Right lobe of liver (tissue), 6 donors: ENCODE data around the gene PARD6G. TPM values are rescaled to one million over a fixed set of nuclear protein-coding genes. Genes with fewer than 3 reads are reported as not detected.
A peak's percentile ranks its signal among the peaks of the same experiment; 100 is the strongest.

Experiments used
- ATAC-seq, 4 donors: fragments of 200-7000 bp; cut with Tn5 transposase; one replicate each; pipeline ENCODE4 v1.9.1; 2020; ENCODE audit warnings: mild to moderate bottlenecking in 4 of 4, moderate library complexity in 4 of 4
- DNase-seq, 3 donors: peaks; one replicate each; pipeline ENCODE4 v3.0.0-alpha.2; 2020
- H3K27ac ChIP-seq, 3 donors: fragments of 200-600 bp; one replicate each; pipeline ENCODE4 v1.8.0; 2022
- H3K27me3 ChIP-seq, 2 donors: fragments of 200-600 bp; one replicate each; pipeline ENCODE4 v1.8.0; 2022
- H3K36me3 ChIP-seq, 4 donors: fragments of 200-600 bp; sonication (generic) in 1 of 4; one replicate each; pipeline versions ENCODE4 v1.5.1 to v1.8.0; 2017 to 2022; ENCODE audit warnings: control low read depth in 1 of 4
- H3K4me1 ChIP-seq, 4 donors: fragments of 200-600 bp; sonication (generic) in 1 of 4; one replicate each; pipeline versions ENCODE4 v1.5.1 to v1.8.0; 2017 to 2022; ENCODE audit warnings: control low read depth in 1 of 4
- H3K4me3 ChIP-seq, 3 donors: fragments of 200-600 bp; one replicate each; pipeline ENCODE4 v1.8.0; 2022
- H3K9me3 ChIP-seq, 4 donors: fragments of 200-600 bp; sonication (generic) in 1 of 4; one replicate each; pipeline versions ENCODE4 v1.5.1 to v1.8.0; 2017 to 2022; ENCODE audit warnings: control low read depth in 1 of 4
- POLR2A ChIP-seq: fragments of 450-650 bp; IDR thresholded peaks from one replicate; pipeline ENCODE4 v1.6.1; 2017; ENCODE audit warnings: antibody characterized with exemption, mild to moderate bottlenecking
- WGBS: methylation state at CpG from one replicate; pipeline ENCODE4 v1.1.6; 2018; ENCODE audit warnings: low coverage, low lambda C conversion rate; ENCODE audit not compliant: insufficient coverage; ENCODE audit errors: missing lambda C conversion rate; 5-methylcytosine and 5-hydroxymethylcytosine counted together
- intact Hi-C, 2 donors: fragments of 100-400 bp; cut with DNase I; formaldehyde crosslinking; loops; one replicate each; pipeline versions ENCODE4 v1.11.2 to v1.14.1; 2022
- total RNA-seq, 6 experiments: library from RNA; depleted of rRNA in 2 of 6; stranded (reverse); fragments of >200 nt in 2 of 6; fragmentation: NEBNext Ultra II Directional in 3 of 6; extraction: Animal tissue kit (Norgen Biotek cat#: 25700) in 3 of 6; gene quantifications; one replicate each; pipeline versions ENCODE4 v1.1.0 to v1.2.4, GENCODE V29; 2016 to 2023
- TF ChIP-seq, protein P1 (sequence below), 4 donors: fragments of 200-600 bp in 3 of 4; fragments of 450-650 bp in 1 of 4; IDR thresholded peaks; one replicate each; pipeline versions ENCODE4 v1.5.1 to v1.8.0; 2016 to 2022; ENCODE audit warnings: antibody characterized with exemption in 4 of 4, mild to moderate bottlenecking in 2 of 4
- donor health status: DM: no; HTN: yes; CAD: no.
- donor health status: DM: no; HTN: no; CAD: no.
- donor health status: DM: no; HTN: no; CAD: no.
- donor health status: DM: no; HTN: yes; CAD: no.
- donor health status: DM: no; HTN: yes; CAD: no.

The PARD6G gene
- total RNA-seq, 6 experiments from 2014 or later, result 1.1 to 5.5 (median 2.1) TPM

DNA sequence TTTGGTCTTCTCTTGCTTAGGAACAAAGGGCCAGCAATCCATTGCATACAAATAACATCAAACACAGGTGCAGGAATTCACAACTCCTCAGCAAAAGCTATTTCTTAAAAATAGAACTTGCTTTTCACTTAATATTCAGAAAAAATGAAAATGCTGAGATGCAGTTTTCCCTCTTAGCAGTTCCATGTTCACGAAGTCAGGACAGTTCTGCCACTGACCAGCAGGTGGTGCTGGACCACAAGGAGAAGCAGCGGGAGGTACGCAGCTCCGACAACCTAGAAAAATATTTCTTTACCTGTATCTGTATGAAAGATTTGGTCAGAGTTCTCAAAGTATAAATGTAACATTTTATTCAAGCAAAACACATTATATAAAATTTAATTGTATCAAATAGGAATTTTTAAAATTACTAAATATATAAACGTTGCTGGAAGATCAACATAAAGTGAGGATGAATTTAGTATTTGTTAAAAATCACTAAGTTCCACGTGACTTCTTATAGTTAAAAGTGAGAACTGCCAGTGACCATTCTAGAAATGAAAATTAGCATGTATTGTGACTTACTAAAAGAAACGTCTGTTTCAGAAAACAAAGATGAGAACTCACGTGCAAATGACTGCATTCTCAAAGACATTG is 89.5 kb downstream of the PARD6G start:
- Histone ChIP-seq H3K27me3 (no peaks in the 10 kb centered on the region), H3K9me3 (no peaks in the 10 kb centered on the region), H3K27ac (no peak overlapping the region), H3K4me1 (no peaks in the 10 kb centered on the region), H3K4me3 (no peak overlapping the region), H3K36me3 (peaks cover 0 to 6% (median 0%) of the 10 kb centered on the region in 4 donors)
- peak; percentile 80 to 90 (median 88) for ATAC-seq
- TF ChIP-seq POLR2A, result no peak
- TF ChIP-seq, protein P1, sequence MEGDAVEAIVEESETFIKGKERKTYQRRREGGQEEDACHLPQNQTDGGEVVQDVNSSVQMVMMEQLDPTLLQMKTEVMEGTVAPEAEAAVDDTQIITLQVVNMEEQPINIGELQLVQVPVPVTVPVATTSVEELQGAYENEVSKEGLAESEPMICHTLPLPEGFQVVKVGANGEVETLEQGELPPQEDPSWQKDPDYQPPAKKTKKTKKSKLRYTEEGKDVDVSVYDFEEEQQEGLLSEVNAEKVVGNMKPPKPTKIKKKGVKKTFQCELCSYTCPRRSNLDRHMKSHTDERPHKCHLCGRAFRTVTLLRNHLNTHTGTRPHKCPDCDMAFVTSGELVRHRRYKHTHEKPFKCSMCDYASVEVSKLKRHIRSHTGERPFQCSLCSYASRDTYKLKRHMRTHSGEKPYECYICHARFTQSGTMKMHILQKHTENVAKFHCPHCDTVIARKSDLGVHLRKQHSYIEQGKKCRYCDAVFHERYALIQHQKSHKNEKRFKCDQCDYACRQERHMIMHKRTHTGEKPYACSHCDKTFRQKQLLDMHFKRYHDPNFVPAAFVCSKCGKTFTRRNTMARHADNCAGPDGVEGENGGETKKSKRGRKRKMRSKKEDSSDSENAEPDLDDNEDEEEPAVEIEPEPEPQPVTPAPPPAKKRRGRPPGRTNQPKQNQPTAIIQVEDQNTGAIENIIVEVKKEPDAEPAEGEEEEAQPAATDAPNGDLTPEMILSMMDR (IDR thresholded peaks at IDR 0.05), result peak; percentile 84 to 98 (median 97)
- WGBS, result 24% methylated on average over 8 of the region's 8 CpGs
- intact Hi-C loops, result no loop called here
- peak; percentile 77 to 80 (median 77) for DNase-seq

DNA sequence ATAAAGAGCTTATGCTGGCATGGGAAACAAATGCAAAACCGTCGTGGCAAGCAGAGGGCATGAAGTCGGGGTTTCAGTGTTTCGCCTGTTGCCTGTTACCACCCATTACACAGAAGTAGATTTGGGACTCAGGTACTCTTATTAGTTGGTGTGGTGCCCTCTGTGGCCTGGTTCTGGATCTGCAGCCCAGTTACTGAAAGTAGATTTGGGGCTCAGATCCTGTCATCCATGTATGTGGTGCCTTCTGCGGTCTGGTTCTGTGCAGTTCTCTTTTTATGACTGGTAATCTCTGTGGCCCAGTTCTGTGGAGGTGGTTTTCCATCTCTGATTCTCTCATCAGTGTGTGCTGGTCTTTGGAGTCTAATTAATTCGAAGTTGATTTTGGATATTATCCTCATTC is 93.0 kb downstream of the PARD6G start:
- no peak for DNase-seq
- intact Hi-C loops, result no loop called here

DNA sequence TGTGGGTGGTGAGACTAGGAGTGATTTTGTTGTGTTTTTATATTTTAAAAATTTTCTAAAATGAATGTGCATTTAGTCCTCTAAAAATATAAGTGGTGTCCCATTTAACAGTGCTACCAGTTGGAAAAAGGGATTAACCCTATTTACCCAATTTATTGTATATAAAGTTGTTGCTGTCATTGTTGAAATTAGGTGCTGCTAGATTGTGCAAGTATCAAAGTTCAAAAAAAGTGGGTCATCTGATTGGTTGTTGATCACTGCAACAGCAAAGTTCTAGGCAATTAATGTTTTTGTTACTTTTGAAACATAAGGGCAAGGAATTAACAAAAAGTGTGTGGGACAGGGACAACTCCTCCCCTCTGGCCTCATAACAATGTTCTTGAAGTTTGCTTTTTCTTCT is 97.6 kb downstream of the PARD6G start:
- Histone ChIP-seq H3K9me3 (no peaks in the 10 kb centered on the region), H3K4me1 (peaks cover 0 to 12% (median 4%) of the 10 kb centered on the region in 4 donors), H3K27ac (peak overlapping the region; percentile 39 to 79 (median 72)), H3K27me3 (no peaks in the 10 kb centered on the region), H3K4me3 (peak overlapping the region in 2 of 3 donors; percentile 57 to 61), H3K36me3 (no peaks in the 10 kb centered on the region)
- peak; percentile 5 to 47 (median 36) for ATAC-seq
- TF ChIP-seq POLR2A, result no peak
- TF ChIP-seq, protein P1 (IDR thresholded peaks at IDR 0.05), result no peak
- intact Hi-C loops, result no loop called here
- no peak for DNase-seq

More for the DNA sequence above, 93.0 kb downstream of the PARD6G start:
- TF ChIP-seq, protein P1 (IDR thresholded peaks at IDR 0.05), result peak; percentile 29 to 43 (median 33)
- no peak for TF ChIP-seq POLR2A
- Histone ChIP-seq H3K27ac (no peak overlapping the region), H3K4me3 (no peak overlapping the region), H3K9me3 (no peaks in the 10 kb centered on the region), H3K4me1 (peaks cover 0 to 11% (median 3%) of the 10 kb centered on the region in 4 donors), H3K27me3 (no peaks in the 10 kb centered on the region), H3K36me3 (no peaks in the 10 kb centered on the region)
- ATAC-seq, result peak in 2 of 4 donors; percentile 39 to 42
- 63% methylated on average over 6 of the region's 6 CpGs for WGBS

DNA sequence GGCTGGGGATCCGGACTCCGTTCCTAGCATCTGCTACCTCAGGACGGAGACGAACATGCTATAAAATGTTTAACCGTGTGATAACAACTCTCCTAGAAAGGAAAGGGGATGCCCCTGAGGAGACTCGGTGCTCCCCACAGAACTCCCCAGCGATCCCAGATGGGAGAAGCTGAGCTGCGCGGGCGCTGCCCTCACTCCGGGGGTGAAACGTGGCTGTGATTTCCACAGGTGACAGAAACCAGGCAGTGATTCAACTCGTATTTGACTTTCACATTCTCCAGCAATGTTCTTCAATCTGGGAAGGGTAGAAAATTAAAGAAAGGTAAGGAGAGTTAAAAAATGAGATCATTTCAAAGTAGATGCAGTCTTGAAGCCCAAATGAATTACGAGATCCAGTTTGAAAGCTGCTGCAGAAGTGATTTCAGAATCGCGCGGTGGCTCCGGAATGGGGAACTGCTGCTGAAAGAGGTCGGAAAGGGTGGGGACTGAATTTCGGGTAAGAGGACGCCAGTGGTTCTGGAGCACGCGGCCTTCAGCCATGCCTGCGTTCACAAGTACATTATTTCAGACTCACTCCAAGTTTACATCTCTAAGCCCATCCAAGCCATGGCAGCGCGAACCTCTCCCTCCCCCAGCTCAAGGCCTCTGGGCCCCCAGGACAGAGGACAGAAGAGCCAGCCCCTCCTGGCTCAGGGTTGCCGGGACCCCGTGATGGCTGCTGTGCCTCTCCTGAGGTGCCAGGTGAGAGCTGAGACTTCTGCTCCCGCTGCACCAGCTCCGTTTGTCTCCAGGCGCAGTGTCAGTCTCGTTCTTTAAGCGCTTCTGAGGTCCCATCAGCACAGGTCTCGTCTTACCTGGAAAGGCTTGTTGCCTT is 98.8 kb downstream of the PARD6G start:
- H3K27me3 ChIP-seq, result no peaks in the 10 kb centered on the region
- ATAC-seq (peak; percentile 21 to 26 (median 23)), DNase-seq (no peak)
- H3K27ac ChIP-seq, result peak overlapping the region; percentile 39 to 79 (median 72)
- intact Hi-C loops, result no loop called here
- H3K9me3 ChIP-seq, result no peaks in the 10 kb centered on the region
- no peak for TF ChIP-seq POLR2A
- TF ChIP-seq, protein P1 (IDR thresholded peaks at IDR 0.05), result no peak
- 53% methylated on average over 22 of the region's 34 CpGs for WGBS
- H3K4me3 ChIP-seq, result peak overlapping the region; percentile 45 to 61 (median 57)
- no peaks in the 10 kb centered on the region for H3K36me3 ChIP-seq
- peaks cover 0 to 15% (median 4%) of the 10 kb centered on the region in 4 donors for H3K4me1 ChIP-seq
